Measurements from ENCODE around the gene SETD2. TPM values are rescaled to one million over a fixed set of nuclear protein-coding genes. Genes with fewer than 3 reads are reported as not detected.

Gene SETD2
- total RNA-seq, 6 experiments from 2014 or later = 20.3 to 27.0 (median 21.9) TPM

DNA sequence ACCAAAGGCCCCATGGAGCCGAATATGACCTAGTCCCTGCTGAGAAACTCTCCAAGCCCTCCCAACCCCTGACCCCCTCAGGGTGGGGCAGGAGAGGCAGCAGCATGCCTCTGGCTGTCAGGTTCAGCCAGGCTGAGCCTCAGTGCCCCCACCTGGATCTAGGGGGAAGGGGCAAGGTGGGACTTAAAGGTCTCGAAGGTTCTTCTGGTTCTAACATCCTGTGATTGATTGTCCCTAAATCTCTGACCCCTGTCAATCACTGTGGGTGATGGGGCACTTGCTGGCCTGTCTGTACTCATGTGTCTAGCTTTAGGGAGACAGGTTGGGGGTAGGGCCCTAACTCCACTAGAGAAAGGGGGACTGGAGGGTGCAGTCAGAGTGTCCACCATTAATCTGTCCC lies 170.6 kb downstream of the SETD2 start:
- Histone ChIP-seq H3K9me3 (no peaks in the 10 kb centered on the region), H3K36me3 (no peaks in the 10 kb centered on the region), H3K27ac (no peak overlapping the region), H3K4me3 (no peak overlapping the region), H3K27me3 (no peaks in the 10 kb centered on the region), H3K4me1 (peaks cover 0 to 4% (median 0%) of the 10 kb centered on the region in 4 donors)
- no peak for ATAC-seq
- DNase-seq = no peak
- no peak for TF ChIP-seq POLR2A (IDR thresholded peaks at IDR 0.05)
- TF ChIP-seq, protein P1, sequence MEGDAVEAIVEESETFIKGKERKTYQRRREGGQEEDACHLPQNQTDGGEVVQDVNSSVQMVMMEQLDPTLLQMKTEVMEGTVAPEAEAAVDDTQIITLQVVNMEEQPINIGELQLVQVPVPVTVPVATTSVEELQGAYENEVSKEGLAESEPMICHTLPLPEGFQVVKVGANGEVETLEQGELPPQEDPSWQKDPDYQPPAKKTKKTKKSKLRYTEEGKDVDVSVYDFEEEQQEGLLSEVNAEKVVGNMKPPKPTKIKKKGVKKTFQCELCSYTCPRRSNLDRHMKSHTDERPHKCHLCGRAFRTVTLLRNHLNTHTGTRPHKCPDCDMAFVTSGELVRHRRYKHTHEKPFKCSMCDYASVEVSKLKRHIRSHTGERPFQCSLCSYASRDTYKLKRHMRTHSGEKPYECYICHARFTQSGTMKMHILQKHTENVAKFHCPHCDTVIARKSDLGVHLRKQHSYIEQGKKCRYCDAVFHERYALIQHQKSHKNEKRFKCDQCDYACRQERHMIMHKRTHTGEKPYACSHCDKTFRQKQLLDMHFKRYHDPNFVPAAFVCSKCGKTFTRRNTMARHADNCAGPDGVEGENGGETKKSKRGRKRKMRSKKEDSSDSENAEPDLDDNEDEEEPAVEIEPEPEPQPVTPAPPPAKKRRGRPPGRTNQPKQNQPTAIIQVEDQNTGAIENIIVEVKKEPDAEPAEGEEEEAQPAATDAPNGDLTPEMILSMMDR (IDR thresholded peaks at IDR 0.05) = no peak
- 100% methylated on average over 1 of the region's 2 CpGs for WGBS (ENCODE audit: insufficient coverage, low coverage, low lambda C conversion rate, missing lambda C conversion rate)
- intact Hi-C loops (cut with DNase I) = loop anchor here (10.0 kb wide), 1 partner anchor 68 kb away; no protein-coding TSS in a partner anchor

DNA sequence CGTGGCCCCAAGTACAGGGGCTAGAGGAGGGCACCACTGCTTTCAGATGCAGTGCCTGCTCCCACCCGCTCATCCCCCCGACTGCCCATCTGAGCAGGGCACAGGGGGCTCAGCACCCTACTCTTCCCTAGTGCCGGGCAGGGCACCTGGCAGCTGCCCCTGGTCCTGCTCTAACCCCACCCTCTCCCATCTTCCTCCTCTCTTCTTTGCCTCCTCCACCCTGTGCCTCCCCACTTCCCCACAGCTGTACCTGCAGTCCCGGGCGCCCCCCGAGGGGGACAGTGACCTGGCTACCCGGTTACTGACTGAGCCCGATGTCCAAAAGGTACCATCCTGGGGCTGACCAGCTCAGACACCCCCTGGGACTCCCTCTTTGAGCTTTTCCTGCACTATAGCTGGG lies 171.7 kb downstream of the SETD2 start:
- no peak for ATAC-seq
- H3K27me3 ChIP-seq = no peaks in the 10 kb centered on the region
- H3K4me1 ChIP-seq = no peaks in the 10 kb centered on the region
- intact Hi-C loops (cut with DNase I) = loop anchor here (10.0 kb wide), 1 partner anchor 67 kb away; no protein-coding TSS in a partner anchor
- 98% methylated on average over 7 of the region's 9 CpGs for WGBS (ENCODE audit: insufficient coverage, low coverage, low lambda C conversion rate, missing lambda C conversion rate)
- no peaks in the 10 kb centered on the region for H3K9me3 ChIP-seq
- TF ChIP-seq, protein P1 (IDR thresholded peaks at IDR 0.05) = no peak
- no peak for TF ChIP-seq POLR2A (IDR thresholded peaks at IDR 0.05)
- no peak for DNase-seq
- H3K36me3 ChIP-seq = no peaks in the 10 kb centered on the region
- H3K27ac ChIP-seq = no peak overlapping the region
- no peak overlapping the region for H3K4me3 ChIP-seq

DNA sequence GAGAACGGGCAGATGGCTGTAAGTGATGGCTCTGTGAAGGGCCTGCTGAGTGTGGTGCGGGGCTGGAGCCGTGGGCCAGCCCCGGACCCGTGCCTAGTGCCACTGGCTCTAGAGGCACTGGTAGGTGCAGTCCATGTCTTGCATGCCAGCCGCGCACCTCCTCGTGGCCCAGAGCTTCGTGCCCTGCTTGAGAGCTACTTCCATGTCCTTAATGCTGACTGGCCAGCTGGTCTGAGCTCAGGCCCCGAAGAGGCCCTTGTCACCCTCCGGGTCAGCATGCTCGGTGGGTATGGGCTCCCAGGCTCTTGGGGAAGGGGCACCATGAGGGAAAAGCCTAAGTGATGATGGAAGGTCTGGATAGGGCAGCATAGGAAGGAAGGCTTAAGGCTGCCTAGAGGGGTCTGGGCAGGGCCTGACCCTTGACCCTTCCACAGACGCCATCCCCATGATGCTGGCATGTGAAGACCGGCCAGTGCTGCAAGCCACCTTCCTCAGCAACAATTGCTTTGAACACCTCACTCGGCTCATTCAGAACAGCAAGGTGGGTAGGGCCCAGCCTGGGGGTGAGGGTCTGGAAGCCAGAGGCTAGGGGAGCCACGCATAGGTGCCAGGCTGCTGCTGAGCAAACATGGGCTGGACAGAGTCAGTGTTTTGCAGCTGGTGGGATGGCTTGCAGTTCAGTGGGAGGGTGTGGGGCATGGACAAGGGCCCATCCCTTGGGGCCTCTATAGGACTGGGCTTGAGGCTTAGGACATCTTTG lies 172.3 kb downstream of the SETD2 start:
- H3K4me1 ChIP-seq = no peaks in the 10 kb centered on the region
- no peaks in the 10 kb centered on the region for H3K36me3 ChIP-seq
- DNase-seq (no peak), ATAC-seq (no peak)
- no peaks in the 10 kb centered on the region for H3K27me3 ChIP-seq
- TF ChIP-seq POLR2A (IDR thresholded peaks at IDR 0.05) = no peak
- TF ChIP-seq, protein P1 (IDR thresholded peaks at IDR 0.05) = no peak
- intact Hi-C loops (cut with DNase I) = loop anchor here (10.0 kb wide), 1 partner anchor 67 kb away; no protein-coding TSS in a partner anchor
- no peaks in the 10 kb centered on the region for H3K9me3 ChIP-seq
- H3K27ac ChIP-seq = no peak overlapping the region
- H3K4me3 ChIP-seq = no peak overlapping the region
- 98% methylated on average over 6 of the region's 16 CpGs for WGBS (ENCODE audit: insufficient coverage, low coverage, low lambda C conversion rate, missing lambda C conversion rate)

DNA sequence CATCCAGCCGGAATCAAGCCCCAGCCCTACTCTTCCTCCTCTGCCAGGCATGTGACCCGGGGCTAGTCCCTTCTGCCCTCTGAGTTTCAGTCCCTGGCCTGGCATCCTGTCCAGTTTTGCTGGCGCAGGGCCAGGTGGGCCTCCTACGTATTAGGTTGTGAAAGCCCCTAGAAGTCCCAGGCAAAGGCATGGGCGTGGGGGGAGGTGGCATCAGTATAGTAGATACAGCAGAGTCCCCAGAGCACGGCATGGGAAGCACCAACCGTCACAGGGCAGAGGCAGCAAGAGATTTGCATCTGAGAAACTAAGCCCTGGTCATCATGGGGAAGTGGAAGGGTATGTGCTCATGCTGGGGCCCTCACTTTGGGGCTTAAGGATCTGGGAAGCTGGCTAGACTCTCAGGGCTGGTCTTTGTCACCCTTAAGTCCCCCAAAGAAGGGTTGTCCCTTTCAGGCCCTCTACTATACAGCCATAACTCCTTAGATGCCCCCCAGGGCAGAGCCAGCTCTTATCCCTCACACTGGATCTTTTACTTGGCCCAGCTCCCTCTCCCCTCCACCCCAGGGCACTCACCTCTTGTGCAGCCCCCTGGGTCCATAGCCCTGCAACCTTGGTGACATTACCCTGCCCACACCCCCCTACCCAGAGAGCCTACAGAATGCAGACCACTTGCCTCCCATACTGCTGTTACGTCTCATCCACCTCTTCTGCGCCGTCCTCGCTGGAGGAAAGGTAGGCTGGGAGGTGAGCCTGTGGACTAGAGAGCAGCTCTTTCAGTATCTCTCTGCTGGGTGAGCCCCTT lies 173.1 kb downstream of the SETD2 start:
- TF ChIP-seq, protein P1 (IDR thresholded peaks at IDR 0.05) = no peak
- no peak for TF ChIP-seq POLR2A (IDR thresholded peaks at IDR 0.05)
- no peak for DNase-seq
- Histone ChIP-seq H3K4me3 (no peak overlapping the region), H3K27me3 (no peaks in the 10 kb centered on the region), H3K4me1 (no peaks in the 10 kb centered on the region), H3K27ac (no peak overlapping the region), H3K36me3 (no peaks in the 10 kb centered on the region), H3K9me3 (no peaks in the 10 kb centered on the region)
- 67% methylated on average over 11 of the region's 11 CpGs for WGBS (ENCODE audit: insufficient coverage, low coverage, low lambda C conversion rate, missing lambda C conversion rate)
- ATAC-seq = peak in 2 of 4 donors; percentile 10 to 14
- intact Hi-C loops (cut with DNase I) = loop anchor here (10.0 kb wide), 1 partner anchor 66 kb away; no protein-coding TSS in a partner anchor

Data from right lobe of liver (tissue), 6 donors.